B cell (primary cell): ENCODE results near the gene CCDC200. TPM values are rescaled to one million over a fixed set of nuclear protein-coding genes. Genes with fewer than 3 reads are reported as not detected.

Experiments used
- ATAC-seq: fragments of 200-7000 bp; cut with Tn5 transposase; one replicate; pipeline ENCODE4 v1.10.0; 2021; ENCODE audit warnings: low read depth, mild to moderate bottlenecking, moderate number of reproducible peaks, moderate library complexity
- CTCF ChIA-PET: fragments of 350-600 bp; sonication (Branson Sonifier 250); formaldehyde crosslinking; loops from one replicate; lab custom pipeline; 2021; ENCODE audit warnings: antibody characterized with exemption, inconsistent platforms; lab: Charles Lee
- POLR2A ChIA-PET: fragments of 350-600 bp; sonication (Branson Sonifier 250); formaldehyde crosslinking; loops from one replicate; lab custom pipeline; 2021; ENCODE audit warnings: antibody characterized with exemption; lab: Charles Lee
- DNase-seq: peaks from one replicate; pipeline ENCODE4 v3.0.0; 2013
- H2AFZ ChIP-seq: 2 replicates; pipeline ENCODE4 v1.6.1; 2012; ENCODE audit warnings: mild to moderate bottlenecking, low read depth, low read length; ENCODE audit not compliant: insufficient read depth, poor library complexity, severe bottlenecking
- H3K27ac ChIP-seq, 2 donors: 1 replicate in 1 of 2; 2 replicates in 1 of 2; pipeline ENCODE4 v1.5.1; 2012 to 2013; ENCODE audit warnings: low read length in 2 of 2, mild to moderate bottlenecking in 2 of 2, moderate library complexity in 1 of 2
- H3K27me3 ChIP-seq, 4 experiments: fragments of 200-600 bp in 1 of 4; sonication (generic) in 1 of 4; replicated peaks in 1 of 4; 1 replicate in 2 of 4; 2 replicates in 2 of 4; pipeline versions ENCODE4 v1.6.1 to v1.7.0; 2013 to 2016; ENCODE audit warnings: low read length in 3 of 4, mild to moderate bottlenecking in 2 of 4, mixed read lengths in 1 of 4, moderate library complexity in 1 of 4; ENCODE audit not compliant: insufficient read depth in 4 of 4, control insufficient read depth in 3 of 4; ENCODE audit errors: control extremely low read depth in 1 of 4
- H3K36me3 ChIP-seq, 2 experiments: replicated peaks in 1 of 2; 1 replicate in 1 of 2; 2 replicates in 1 of 2; pipeline versions ENCODE4 v1.6.1 to v1.7.1; 2013; ENCODE audit warnings: low read length in 1 of 2; ENCODE audit not compliant: insufficient read depth in 2 of 2, control insufficient read depth in 1 of 2; ENCODE audit errors: control extremely low read depth in 1 of 2, extremely low read depth in 1 of 2
- H3K4me1 ChIP-seq, 2 donors: fragments of 200-600 bp in 1 of 2; sonication (generic) in 1 of 2; 1 replicate in 1 of 2; 2 replicates in 1 of 2; pipeline versions ENCODE4 v1.5.1 to v1.6.1; 2013 to 2017; ENCODE audit warnings: low read length in 2 of 2; ENCODE audit not compliant: control insufficient read depth in 2 of 2, insufficient read depth in 2 of 2
- H3K4me2 ChIP-seq: replicated peaks from 2 replicates; pipeline ENCODE3; 2012; ENCODE audit warnings: mild to moderate bottlenecking, low read depth, low read length; ENCODE audit not compliant: poor library complexity, severe bottlenecking
- H3K4me3 ChIP-seq, 5 experiments: fragments of 200-600 bp in 1 of 5; sonication (generic) in 1 of 5; 1 replicate in 3 of 5; 2 replicates in 2 of 5; pipeline versions ENCODE4 v1.5.1 to v1.7.0; 2011 to 2016; ENCODE audit warnings: low read length in 4 of 5, mild to moderate bottlenecking in 4 of 5, low read depth in 2 of 5, control low read depth in 1 of 5, moderate library complexity in 1 of 5; ENCODE audit not compliant: insufficient read depth in 1 of 5; ENCODE audit errors: control extremely low read depth in 1 of 5, extremely low read depth in 1 of 5
- H3K79me2 ChIP-seq: fragments of 200-600 bp; sonication (generic); one replicate; pipeline ENCODE4 v1.6.0; 2016; ENCODE audit warnings: low read length; ENCODE audit not compliant: control insufficient read depth, insufficient read depth
- H3K9ac ChIP-seq: fragments of 200-600 bp; sonication (generic); 2 replicates; pipeline ENCODE4 v1.6.1; 2017; ENCODE audit warnings: mild to moderate bottlenecking, low read length, moderate library complexity
- H3K9me3 ChIP-seq, 3 donors: one replicate each; pipeline versions ENCODE4 v1.6.1 to v1.7.1; 2013; ENCODE audit warnings: low read length in 2 of 3; ENCODE audit not compliant: control insufficient read depth in 2 of 3, insufficient read depth in 1 of 3; ENCODE audit errors: control extremely low read depth in 1 of 3
- H4K20me1 ChIP-seq: 2 replicates; pipeline ENCODE4 v1.6.0; 2012; ENCODE audit warnings: mild to moderate bottlenecking, low read length; ENCODE audit not compliant: insufficient read depth, control insufficient read depth, poor library complexity, severe bottlenecking
- H3K27ac Mint-ChIP-seq: one replicate; pipeline ENCODE4 v1.8.0; 2021; ENCODE audit warnings: mixed read lengths
- H3K27me3 Mint-ChIP-seq: one replicate; pipeline ENCODE4 v1.8.0; 2021; ENCODE audit warnings: mixed read lengths
- H3K4me1 Mint-ChIP-seq: one replicate; pipeline ENCODE4 v1.8.0; 2021; ENCODE audit warnings: mixed read lengths
- H3K4me3 Mint-ChIP-seq: one replicate; pipeline ENCODE4 v1.8.0; 2021; ENCODE audit warnings: mixed read lengths
- H3K9me3 Mint-ChIP-seq: one replicate; pipeline ENCODE4 v1.8.0; 2022; ENCODE audit warnings: mixed read lengths; ENCODE audit not compliant: insufficient read depth
- EZH2 ChIP-seq: IDR thresholded peaks from 2 replicates; pipeline ENCODE4 v1.6.1; 2012; ENCODE audit warnings: borderline replicate concordance, low read depth, mild to moderate bottlenecking, moderate library complexity, low read length; ENCODE audit not compliant: insufficient read depth, poor library complexity, severe bottlenecking
- WGBS: methylation state at CpG from one replicate; pipeline ENCODE4 v1.1.5; 2013; ENCODE audit warnings: missing lambda C conversion rate; ENCODE audit not compliant: insufficient coverage; 5-methylcytosine and 5-hydroxymethylcytosine counted together
- intact Hi-C: fragments of 100-400 bp; cut with micrococcal nuclease; formaldehyde crosslinking; loops from one replicate; pipeline ENCODE4 v1.10.0; 2022
- polyA plus RNA-seq: library from polyadenylated mRNA; depleted of rRNA; stranded (reverse); fragments of >200 nt; gene quantifications from 2 replicates; pipeline ENCODE4 v1.2.3, GENCODE V29; 2012
- total RNA-seq, 2 donors: library from RNA; stranded (reverse); fragments of 120-200 nt in 1 of 2; gene quantifications; 1 replicate in 1 of 2; 2 replicates in 1 of 2; pipeline versions ENCODE4 v1.2.3 to v1.2.4, GENCODE V29; 2013 to 2022
- TF ChIP-seq, protein P1 (sequence below): fragments of 200-600 bp; IDR thresholded peaks from one replicate; pipeline ENCODE4 v1.8.0; 2022; ENCODE audit warnings: antibody characterized with exemption, mild to moderate bottlenecking

CCDC200 gene
- total and polyA plus RNA-seq, 2 donors (not counting 1 experiment from before 2014, with no cell fraction given), result 0.16 to 0.74 TPM

DNA sequence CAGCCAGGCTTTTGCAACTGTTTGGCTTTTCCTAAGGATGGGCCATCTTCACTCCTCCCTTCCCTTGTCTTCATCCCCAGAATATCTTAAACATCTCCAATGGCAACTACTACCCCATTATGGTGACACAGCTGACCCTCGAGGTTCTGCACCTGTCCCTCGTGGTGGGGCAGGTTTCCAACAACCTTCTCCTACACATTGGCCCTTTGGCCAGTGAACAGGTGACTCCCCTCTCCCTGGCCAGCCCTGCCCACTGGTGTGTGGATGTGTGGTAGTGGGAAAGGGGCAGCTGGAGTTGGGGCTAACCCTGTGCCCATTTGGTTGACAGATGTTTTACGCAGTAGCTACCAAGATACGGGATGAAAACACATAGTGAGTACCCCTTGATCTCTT is 12.1 kb downstream of the CCDC200 start:
- no peak overlapping the region for H3K9ac ChIP-seq
- no peaks in the 10 kb centered on the region for H4K20me1 ChIP-seq
- TF ChIP-seq EZH2, result no peak
- no peaks in the 10 kb centered on the region for H3K27me3 Mint-ChIP-seq
- no peak overlapping the region for H3K4me3 Mint-ChIP-seq
- no peaks in the 10 kb centered on the region for H3K9me3 Mint-ChIP-seq
- ATAC-seq (no peak), DNase-seq (no peak)
- H3K4me2 ChIP-seq, result no peak overlapping the region
- H3K27me3 ChIP-seq, result no peaks in the 10 kb centered on the region
- no peak overlapping the region for H3K4me3 ChIP-seq
- H3K27ac ChIP-seq, result no peak overlapping the region
- H2AFZ ChIP-seq, result no peak overlapping the region
- H3K9me3 ChIP-seq, result no peaks in the 10 kb centered on the region
- 100% methylated on average over 2 of the region's 4 CpGs for WGBS
- CTCF ChIA-PET, result interaction anchor here (0.8 to 1.0 kb wide), 2 partner anchors 9 to 12 kb away, joined by 3 read pairs; no protein-coding TSS in a partner anchor
- peaks cover 12% of the 10 kb centered on the region for H3K79me2 ChIP-seq
- intact Hi-C loops, result no loop called here
- peaks cover 20 to 55% of the 10 kb centered on the region in 2 experiments for H3K36me3 ChIP-seq
- peaks cover 12 to 18% of the 10 kb centered on the region in 2 donors for H3K4me1 ChIP-seq
- no peak overlapping the region for H3K27ac Mint-ChIP-seq
- H3K4me1 Mint-ChIP-seq, result peaks cover 33% of the 10 kb centered on the region
- POLR2A ChIA-PET, result no interaction called here

DNA sequence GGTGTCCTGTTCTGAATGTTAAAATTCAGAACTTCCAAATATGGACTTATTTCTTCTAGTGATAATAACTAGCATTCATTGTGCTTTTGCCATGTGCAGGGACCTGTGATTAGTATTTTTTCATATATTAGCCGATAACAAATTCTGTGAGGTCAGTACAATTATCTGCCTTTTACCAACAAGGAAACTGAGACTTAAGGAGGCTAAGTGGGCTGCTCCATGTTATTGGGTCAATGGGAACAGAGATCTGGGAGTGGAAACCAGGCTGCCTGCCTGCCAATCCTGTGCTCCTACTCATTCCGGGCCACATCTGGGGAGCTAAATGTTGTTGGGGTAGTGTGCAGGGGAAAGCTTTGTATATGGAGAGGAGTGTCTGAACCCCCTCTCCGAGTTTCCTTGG is 13.1 kb downstream of the CCDC200 start:
- DNase-seq, result no peak
- Mint-ChIP-seq H3K9me3 (no peaks in the 10 kb centered on the region), H3K4me3 (no peak overlapping the region), H3K4me1 (peaks cover 38% of the 10 kb centered on the region), H3K27me3 (no peaks in the 10 kb centered on the region), H3K27ac (no peak overlapping the region)
- ATAC-seq, result no peak
- Histone ChIP-seq H3K4me2 (no peak overlapping the region), H3K27ac (no peak overlapping the region), H3K4me1 (peaks cover 21 to 27% of the 10 kb centered on the region in 2 donors), H3K79me2 (peaks cover 12% of the 10 kb centered on the region), H3K9ac (no peak overlapping the region), H2AFZ (no peak overlapping the region), H3K9me3 (no peaks in the 10 kb centered on the region), H3K36me3 (peaks cover 20 to 51% of the 10 kb centered on the region in 2 experiments), H3K27me3 (no peaks in the 10 kb centered on the region), H3K4me3 (no peak overlapping the region), H4K20me1 (no peaks in the 10 kb centered on the region)
- CTCF ChIA-PET, result interaction anchor here (1.0 kb wide), 1 partner anchor 10 kb away, joined by 3 read pairs; no protein-coding TSS in a partner anchor
- TF ChIP-seq, protein P1, sequence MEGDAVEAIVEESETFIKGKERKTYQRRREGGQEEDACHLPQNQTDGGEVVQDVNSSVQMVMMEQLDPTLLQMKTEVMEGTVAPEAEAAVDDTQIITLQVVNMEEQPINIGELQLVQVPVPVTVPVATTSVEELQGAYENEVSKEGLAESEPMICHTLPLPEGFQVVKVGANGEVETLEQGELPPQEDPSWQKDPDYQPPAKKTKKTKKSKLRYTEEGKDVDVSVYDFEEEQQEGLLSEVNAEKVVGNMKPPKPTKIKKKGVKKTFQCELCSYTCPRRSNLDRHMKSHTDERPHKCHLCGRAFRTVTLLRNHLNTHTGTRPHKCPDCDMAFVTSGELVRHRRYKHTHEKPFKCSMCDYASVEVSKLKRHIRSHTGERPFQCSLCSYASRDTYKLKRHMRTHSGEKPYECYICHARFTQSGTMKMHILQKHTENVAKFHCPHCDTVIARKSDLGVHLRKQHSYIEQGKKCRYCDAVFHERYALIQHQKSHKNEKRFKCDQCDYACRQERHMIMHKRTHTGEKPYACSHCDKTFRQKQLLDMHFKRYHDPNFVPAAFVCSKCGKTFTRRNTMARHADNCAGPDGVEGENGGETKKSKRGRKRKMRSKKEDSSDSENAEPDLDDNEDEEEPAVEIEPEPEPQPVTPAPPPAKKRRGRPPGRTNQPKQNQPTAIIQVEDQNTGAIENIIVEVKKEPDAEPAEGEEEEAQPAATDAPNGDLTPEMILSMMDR, result no peak
- no peak for TF ChIP-seq EZH2
- WGBS, result 100% methylated on average over 1 of the region's 3 CpGs
- POLR2A ChIA-PET, result interaction anchor here (0.5 to 1.2 kb wide), 2 partner anchors 100 to 101 kb away, joined by 3 to 4 read pairs; no protein-coding TSS in a partner anchor
- intact Hi-C loops, result no loop called here
